ENCODE data around the gene SLC26A8.

SLC26A8 gene

GRCh38 chr6:36023996-36024795 is at the start of gene SLC26A8:
Gene SLC26A8, minus strand, starts transcription at chr6:36024641. Its CDS starts 4,934 bp downstream, at chr6:36019707.
- DNase-seq: no peak

- DNase-seq: no peak
Observed at GRCh38 chr6:36073587-36073986, 49.1 kb upstream of the SLC26A8 start.

DNA sequence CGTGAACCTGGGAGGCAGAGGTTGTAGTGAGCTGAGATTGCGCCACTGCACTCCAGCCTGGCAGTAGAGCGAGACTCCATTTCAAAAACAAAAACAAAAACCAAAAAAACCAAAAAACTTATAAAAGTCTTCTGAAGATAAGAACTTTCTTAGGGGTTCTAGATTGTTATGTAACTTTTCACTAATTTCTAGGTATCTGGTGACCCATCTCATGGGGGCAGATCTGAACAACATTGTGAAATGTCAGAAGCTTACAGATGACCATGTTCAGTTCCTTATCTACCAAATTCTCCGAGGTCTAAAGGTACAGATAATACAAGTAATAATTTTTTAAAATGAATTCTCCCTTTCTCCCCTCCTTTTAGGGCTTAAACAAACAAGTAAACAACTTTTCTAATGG is 48.2 kb upstream of the SLC26A8 start:
- no peak for DNase-seq

DNA sequence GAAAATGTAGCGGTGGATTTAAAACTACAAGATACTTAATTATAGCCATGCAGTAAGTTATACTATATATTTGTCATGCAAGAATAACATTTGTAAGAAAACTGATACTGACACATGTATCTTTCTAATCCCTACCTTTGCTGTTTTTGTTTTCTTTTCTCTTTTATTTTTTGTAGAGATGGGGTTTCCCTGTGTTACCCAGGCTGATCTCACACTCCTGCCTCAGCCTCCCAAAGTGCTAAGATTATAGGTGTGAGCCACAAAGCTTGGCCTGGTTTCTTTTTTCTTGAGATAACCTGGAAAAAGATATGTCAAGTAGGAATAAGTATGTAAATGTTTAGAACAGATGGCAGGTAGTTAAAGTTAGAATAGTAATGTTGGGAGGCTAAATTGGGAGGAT is 47.3 kb upstream of the SLC26A8 start:
- no peak for DNase-seq

DNA sequence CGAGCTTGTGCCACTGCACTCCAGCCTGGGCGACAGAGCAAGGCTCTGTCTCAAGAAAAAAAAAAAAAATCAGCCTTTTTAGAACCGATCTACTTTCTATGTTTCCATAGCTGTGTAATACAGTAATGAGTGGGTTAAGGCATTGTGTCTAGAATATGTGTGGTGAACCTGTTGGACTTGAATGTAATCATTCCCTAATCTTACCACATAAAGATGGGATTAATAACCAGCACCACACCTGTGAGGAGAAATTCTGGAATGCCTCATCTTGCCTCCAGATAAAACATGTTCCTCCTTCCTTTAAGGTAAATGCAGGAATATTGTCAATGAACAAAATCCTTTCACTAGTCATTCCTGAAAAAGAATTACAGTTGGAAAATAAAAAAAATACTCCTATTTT is 46.8 kb upstream of the SLC26A8 start:
- DNase-seq: no peak

DNA sequence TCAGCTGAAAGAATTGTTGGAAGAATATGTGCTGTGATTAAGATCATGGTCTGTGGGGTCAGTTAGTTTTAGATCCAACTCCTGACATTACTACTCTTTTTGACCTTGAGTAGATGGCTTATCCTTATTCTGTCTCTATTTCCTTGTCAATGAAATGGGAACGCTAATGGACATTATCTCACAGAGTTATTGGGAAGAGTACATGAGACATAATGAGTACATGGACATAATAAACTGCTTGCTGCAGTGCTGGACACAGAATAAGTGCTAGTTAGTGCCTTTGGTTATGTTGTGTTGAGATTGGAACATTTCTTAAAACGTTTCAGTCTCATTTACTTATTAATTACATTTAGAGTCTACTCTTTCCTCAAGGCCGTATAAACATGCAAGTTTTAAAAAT is 45.8 kb upstream of the SLC26A8 start:
- no peak for DNase-seq

GRCh38 chr6:36069573-36069972 is 45.1 kb upstream of the SLC26A8 start:
- no peak for DNase-seq

GRCh38 chr6:36068586-36068985 is 44.1 kb upstream of the SLC26A8 start:
- no peak for DNase-seq

DNA sequence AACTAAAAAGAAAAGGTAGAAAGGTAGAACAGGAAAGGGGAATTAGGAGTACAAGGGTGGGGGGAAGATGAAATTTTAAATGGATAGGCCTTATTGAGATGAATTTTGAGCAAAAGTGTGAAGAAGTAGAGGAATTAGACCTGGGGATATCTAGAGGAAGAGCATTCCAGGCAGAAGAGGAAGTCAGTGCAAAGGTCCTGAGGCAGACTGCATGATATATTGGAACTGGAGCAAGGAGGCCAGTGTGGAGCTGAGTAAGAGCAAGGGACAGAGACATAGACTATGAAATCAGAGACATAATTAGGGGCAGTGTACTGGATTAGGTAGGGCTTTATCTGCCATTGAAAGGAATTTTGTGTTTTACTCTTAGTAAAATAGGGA is 43.6 kb upstream of the SLC26A8 start:
- DNase-seq: no peak

- DNase-seq: no peak
Observed at GRCh38 chr6:36067374-36068011, 43.1 kb upstream of the SLC26A8 start.

- DNase-seq: no peak
Observed at GRCh38 chr6:36066817-36067216, 42.4 kb upstream of the SLC26A8 start.

GRCh38 chr6:36065916-36066315 is 41.5 kb upstream of the SLC26A8 start:
- DNase-seq: no peak

DNA sequence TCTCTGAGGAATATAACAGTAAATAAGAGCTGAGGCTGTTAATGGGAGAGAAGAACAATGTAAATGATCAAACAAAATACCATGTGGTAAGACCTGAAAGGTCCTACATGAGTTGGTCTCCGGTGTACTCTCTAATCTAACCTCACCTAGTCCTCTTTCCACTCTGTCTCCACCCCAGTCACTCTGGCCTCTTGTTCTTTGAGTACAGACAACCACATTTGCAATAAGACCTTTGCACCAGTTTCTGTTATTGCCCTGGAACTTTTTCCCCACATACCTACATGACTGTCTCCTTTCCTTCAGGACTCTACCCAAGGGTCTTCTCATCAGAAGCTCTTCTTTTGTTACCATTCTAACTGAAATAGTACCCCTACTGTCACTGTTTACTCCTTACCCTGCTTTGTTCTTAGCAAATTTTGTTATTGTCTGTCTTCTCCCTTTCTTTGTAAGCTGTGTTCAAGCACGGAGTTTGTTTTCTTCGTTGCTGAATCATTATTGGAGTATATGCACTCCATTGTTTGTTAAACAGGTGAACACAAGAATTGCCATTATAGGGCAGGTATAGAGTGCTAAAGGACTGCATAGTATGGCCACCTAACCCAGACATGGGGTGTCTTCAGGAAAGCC is 40.4 kb upstream of the SLC26A8 start:
- DNase-seq: no peak

DNA sequence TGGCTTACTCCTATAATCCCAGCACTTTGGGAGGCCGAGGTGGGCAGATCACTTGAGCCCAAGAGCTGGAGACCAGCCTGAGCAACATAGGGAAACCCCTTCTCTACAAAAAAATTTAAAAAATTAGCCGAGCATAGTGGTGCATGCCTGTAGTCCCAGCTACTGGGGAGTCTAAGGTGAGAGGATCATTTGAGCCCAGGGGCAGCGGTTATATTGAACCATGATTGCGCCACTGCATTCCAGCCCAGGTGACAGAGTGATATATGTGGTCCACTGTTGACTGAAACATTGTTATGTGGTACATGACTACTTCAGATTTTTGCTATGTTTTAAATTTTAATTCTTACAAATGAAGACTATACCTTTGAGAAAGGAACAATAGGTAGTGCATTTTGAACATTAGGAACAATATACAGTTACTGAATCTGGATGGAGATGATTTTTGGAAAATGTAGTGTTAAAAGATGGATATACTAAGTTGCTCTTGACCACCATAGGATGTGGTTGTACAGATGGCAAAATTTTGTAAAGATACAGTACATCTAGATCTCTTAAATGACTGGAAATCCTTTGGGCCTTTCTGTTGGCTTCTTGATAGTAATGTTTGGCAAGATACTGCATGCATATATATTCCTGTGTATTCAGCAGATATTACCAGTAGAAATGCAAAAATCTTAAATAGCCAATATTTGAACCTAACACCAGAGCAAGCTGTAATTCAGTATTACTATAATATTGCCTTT is 39.0 kb upstream of the SLC26A8 start:
- no peak for DNase-seq

GRCh38 chr6:36062247-36062646 is 37.8 kb upstream of the SLC26A8 start:
- DNase-seq: no peak

DNA sequence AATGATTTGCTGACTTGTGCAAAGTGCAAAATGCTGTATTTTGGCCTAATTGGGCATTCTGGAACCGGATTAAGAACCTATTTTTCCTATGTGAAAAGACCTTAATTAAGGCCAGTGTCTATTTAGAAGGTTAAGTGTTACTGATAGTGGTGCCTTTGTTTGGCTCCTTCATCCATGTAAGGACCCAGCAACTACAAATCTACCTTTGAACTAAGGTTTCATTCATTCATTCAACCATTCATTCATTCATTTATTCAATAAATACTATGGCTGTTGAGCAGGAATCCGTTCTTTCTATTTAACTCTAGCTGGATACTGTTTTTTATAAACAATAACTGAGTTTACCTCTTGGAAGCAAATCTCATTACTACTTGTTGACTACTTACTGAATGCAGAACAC is 36.8 kb upstream of the SLC26A8 start:
- no peak for DNase-seq

- no peak for DNase-seq
Observed at GRCh38 chr6:36056178-36056577, 31.7 kb upstream of the SLC26A8 start.

DNA sequence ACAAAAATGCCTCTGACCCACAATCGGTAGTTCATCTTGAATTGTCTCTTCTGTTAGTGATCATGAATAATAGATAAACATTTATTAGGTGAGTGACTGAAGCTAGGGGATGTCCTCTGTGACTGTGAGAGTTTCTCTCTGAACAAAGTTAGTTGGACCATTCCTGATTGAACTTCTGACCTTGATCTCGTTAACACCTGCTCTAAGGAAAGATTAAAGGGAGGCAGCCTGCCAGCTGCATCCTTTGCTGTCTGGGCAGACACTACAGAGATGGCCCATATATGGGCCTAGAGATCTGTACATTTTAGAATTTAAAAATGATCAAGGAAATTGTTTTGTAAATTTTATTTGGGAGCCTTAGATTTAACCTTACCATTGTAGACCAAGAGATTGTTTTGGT is 30.5 kb upstream of the SLC26A8 start:
- no peak for DNase-seq

DNA sequence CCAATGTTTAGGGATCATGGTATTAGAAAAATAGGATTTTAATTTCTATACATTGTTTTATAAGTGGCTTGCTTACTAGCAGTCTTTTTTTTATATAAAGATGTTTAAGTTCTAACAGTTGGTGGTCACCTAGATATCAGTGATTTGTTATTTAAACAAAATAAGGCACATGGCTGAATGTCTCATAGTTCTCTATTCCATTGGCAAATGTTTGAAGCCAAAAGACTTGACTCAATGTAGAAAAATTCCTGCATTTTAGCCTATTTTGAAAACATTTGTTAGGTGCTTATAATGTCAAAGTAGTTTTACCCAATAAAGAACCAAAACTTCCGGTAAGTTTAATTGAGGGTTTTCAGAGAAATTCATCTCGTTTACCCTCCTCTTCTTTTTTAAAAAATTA is 30.0 kb upstream of the SLC26A8 start:
- DNase-seq: no peak

- no peak for DNase-seq
Observed at GRCh38 chr6:36053878-36054277, 29.4 kb upstream of the SLC26A8 start.

- DNase-seq: no peak
Observed at GRCh38 chr6:36052097-36052496, 27.7 kb upstream of the SLC26A8 start.

GRCh38 chr6:36050947-36051710 is 26.7 kb upstream of the SLC26A8 start:
- DNase-seq: no peak

DNA sequence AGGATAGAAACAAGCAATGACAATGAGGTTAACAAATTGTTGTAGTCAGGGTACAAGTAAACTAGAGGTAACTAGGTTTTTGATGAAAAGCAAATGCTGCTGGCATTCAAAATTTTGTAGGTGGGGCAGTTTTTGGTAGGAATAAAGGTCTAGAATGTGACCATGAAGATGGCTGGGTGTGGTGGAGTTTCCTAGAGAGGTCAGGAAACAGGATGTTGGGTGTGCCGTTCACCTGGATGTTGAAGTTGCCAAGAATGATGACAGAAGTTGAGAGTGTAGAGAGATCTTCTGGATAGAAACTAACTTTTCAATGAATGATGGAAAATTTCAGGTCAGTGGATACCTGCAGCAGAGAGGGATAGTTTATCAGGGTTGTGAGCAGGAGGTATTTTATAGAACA is 25.9 kb upstream of the SLC26A8 start:
- no peak for DNase-seq
